HuH-7 (cell line): ENCODE data around the gene GPR180.

ENCODE experiments used
- DNase-seq: peaks from one replicate; pipeline ENCODE4 v3.0.0; 2011; ENCODE audit warnings: low spot score

The GPR180 gene

DNA sequence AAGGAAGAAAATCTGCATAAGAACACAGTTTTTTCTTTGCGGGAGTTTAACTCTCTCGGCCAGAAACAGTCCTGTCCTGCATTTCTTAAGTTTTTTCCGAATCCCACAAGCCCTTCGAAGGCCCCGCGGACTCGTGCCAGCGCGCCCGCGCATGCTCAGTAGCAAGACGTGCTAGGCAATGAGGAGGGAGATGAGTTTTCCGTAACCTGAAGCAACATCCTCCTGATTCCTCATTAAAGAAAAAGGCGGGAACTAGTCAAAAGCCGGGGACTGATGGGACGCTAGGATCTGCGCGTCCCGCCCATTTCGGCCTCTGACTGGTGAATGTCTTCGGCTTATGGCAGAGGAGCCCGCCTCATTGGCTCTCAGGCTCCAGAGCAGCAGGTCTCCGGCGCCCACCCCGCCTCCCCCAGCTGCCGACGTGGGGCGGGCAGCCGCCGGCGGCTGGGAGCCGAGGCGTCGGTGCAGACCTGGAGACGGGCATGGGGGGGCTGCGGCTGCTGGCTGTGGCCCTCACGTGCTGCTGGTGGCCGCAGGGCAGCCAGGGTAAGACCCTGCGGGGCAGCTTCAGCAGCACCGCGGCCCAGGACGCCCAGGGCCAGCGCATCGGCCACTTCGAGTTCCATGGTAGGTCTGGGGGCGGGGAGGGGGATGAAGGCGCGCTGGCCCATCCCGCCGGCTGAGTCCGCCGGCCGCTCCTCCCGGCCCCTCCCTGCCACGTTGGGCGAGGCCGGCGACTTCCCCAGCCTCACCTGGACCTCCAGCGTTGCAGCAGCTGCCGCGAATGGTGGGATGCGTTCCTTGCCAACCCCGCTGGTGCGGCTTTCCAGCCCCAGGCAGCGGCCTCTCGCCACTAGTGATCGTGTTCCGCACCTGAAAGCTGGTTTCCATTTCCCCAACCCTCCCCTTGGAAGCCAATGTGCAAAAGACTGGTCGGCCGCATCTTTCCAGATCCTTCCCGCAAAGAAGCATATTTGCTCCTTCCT, at the start of gene GPR180:
GPR180 (plus strand) TSS at position 412 of the 986 bp plus-strand sequence; CDS start at position 483, 71 bp downstream.
- peak; percentile 59 for DNase-seq

GRCh38 chr13:94552095-94552494, 49.6 kb upstream of the GPR180 start:
- no peak for DNase-seq

DNA sequence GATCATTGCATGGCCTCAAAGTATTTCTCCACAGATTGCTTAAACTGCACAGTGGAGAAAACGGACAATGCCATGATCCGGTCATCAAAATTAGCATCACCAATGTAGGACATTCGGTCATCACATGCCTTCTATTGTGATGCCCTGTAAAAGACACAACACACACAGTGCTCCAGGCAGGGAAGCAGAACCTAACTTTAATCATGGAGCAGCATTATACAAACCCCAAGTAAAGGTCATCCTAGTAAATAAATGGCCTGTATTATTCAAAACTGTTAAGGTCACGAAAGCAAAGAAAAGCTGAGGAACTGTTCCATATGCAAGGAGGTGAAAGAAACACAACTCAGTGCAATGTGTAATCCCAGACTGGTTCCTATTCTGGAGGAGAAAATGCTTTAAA, 47.9 kb upstream of the GPR180 start:
- no peak for DNase-seq

DNA sequence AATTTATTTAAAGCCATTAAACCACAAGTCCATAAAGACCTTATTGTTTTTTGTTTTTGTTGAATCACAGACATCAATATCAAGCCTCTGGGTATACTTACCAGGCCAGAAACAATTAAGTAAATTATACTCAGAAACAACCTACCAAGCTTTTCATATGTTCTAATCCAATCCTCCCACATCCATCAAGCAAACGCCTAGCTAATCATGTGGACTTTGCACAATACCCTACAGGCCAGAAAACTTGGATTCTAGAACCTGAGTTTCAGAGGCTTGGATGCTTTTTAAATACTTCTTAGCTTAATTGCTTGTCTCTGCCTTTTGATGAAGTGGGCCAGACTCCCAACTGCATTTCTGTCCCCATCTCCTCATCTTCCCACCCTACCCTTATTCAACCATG, 45.6 kb upstream of the GPR180 start:
- DNase-seq = no peak

DNA sequence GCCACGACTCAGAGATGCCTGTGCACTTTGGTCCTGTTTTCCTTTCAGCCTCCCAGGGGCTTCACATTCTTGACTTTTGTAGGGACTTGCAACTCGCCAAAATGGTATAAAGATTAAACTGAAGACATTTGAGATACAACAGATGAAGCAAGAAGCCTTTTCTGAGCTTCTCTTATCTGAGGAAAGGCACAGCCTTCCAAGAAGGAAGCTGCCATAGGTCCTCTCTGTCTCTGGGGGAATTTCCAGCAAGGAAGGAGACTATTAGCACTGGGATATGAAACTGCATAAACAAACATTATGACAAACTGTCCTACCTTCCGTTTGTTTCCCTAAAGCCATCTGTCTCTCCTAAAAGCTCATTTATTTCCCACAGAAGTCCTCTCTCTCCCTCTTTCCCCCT, 45.0 kb upstream of the GPR180 start:
- DNase-seq = no peak

DNA sequence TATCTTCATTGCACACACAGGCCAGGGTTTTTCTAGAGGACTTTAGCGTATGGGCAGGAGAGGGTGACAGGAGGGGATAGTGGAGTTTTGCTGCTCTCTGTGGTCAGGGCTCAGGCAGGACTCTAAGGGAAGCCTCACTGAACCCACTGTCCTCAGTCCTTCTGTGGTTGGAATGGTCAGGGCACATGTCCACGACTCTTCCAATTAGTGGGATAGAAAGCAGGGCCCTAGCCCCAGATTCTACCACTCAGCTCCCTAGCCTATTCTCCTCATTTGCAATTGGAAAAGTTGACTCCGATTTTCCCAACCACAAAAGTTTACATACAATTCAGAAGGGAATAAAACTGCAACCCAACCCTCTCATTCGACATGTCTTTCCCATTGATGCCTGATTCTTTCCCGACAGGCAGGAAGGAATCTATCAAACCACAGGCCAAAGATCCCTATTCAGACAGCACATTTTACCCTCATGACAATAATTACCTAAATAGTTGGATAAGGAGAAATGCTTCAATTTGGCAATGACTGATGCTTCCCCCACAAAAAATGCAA, 43.9 kb upstream of the GPR180 start:
- DNase-seq = no peak

- DNase-seq = no peak
Measured at GRCh38 chr13:94558716-94559115, 42.9 kb upstream of the GPR180 start.

GRCh38 chr13:94559222-94559795, 42.3 kb upstream of the GPR180 start:
- no peak for DNase-seq

DNA sequence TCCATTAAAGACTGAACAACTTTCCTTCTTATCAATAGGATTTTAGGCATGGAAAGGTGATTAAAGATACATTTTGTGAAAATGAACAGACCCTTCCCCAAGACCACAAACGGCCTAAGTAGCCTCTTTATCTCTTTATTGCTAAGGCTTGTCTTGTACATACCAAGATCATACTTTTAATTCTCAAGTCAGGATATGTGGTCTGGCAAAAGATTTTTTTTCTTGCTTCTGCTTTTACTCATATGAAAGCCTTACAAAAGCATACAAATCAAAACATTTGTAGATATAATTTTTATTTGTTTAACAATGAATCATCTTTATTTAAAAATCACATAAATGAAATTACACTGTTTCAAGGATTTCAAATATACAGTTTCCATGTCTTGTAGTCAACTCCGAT, 41.5 kb upstream of the GPR180 start:
- no peak for DNase-seq

- DNase-seq = no peak
Measured at GRCh38 chr13:94561126-94561525, 40.5 kb upstream of the GPR180 start.

- no peak for DNase-seq
Measured at GRCh38 chr13:94567581-94567980, 34.1 kb upstream of the GPR180 start.

- DNase-seq = no peak
Measured at GRCh38 chr13:94568443-94568842, 33.2 kb upstream of the GPR180 start.

GRCh38 chr13:94569615-94570014, 32.0 kb upstream of the GPR180 start:
- DNase-seq = no peak

- no peak for DNase-seq
Measured at GRCh38 chr13:94579063-94579462, 22.6 kb upstream of the GPR180 start.

DNA sequence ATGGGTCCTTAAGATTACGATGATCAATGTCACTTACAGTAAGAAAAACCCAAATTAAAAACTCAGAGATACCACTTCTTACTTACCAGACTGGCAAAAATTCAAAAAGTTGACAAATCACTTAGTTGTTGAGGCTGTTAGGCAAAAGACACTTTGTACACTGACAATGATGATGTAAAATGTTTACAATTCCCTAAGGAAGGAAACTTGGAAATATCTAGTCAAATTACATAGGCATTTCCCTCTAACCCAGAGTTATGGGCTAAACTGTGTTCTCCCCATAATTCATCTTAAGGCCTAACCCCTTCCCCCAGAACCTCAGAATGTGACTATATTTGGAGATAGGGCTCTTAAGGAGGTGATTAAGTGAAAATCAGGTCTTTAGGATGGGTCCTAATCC, 17.7 kb upstream of the GPR180 start:
- no peak for DNase-seq

DNA sequence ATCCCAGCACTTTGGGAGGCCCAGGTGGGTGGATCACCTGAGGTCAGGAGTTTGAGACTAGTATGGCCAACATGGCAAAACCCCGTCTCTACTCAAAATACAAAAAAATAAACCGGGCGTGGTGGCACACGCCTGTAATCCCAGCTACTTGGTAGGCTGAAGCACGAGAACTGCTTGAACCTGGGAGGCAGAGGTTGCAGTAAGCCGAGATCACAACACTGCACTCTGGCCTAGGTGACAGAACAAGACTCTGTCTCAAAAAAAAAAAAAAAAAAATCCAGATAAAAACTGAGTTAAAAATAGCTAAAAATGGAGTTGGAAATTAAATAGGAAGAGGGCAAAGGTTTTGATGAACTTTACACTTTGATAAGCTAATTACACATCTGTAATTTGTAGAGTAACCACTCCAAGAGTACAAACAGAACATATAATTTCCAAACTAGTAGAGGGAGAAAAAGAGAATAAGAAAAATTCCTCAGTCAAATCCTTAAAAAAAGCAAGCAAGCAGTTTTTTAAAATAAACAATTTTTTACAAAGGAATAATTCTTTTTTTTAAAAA, 16.0 kb upstream of the GPR180 start:
- DNase-seq = no peak

GRCh38 chr13:94586371-94586770, 15.3 kb upstream of the GPR180 start:
- no peak for DNase-seq

DNA sequence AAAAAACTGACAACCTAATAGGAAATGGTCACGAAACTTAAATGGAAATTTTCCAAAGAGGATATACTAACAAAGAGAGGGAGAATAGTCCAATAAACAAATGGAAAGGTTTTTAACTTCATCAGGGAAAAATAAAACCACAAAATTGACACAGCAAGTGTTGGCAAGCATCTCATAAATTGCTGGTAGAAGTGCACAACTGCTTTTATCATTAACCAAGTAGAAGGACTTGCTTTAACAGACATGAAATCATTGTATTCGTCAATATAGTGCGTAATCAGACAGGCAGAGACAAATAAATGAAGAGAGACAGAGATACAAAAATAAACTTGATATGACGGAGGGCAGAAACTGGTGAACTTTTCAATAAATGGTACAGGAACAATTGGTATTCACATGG, 13.1 kb upstream of the GPR180 start:
- no peak for DNase-seq

GRCh38 chr13:94590744-94591143, 10.9 kb upstream of the GPR180 start:
- no peak for DNase-seq

DNA sequence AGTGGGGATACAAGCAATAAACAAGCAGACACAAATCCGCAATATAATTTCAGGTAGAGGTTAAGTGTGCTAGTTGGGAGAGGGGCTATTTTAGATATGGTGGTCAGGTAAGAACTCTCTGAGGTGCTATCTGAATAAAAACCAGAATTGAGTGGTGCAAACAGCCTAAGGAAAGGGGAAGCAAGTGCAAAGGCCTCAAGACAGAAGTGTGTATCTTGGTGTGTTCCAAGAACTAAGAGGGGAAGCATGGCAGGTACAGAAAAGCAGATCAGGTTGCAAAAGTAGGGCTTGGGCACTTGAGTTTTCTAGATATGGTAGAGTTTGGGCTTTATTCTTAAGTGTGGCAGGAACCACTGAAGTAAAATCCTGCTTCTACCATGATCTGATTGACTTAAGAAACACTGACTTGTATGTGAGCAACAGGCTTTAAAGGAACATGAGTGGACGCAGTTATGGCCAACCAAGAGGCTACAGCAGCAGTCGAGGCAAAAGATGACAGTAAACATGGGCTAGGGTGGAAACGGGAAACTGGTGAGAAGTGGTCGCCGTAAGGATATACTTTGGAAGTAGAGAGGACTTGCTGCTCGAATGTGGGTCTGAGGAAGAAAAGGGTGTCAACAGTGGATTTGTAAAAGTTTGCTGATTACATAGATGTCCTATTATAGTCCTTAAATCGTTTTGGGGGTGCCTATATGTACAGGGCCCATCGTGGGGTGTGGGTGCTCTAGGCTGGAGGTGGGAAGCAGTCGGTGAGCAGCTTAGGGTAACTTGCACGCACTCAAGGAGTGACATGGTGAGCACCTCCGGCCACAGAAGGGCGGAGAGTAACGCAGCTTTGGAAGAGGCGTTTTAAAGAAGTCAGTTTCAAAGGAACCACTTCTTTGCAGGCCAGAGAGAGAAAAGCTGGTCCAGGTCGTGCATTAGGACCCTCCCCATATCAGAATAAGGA, 6.4 kb upstream of the GPR180 start:
- no peak for DNase-seq

- peak; percentile 42 for DNase-seq
Measured at GRCh38 chr13:94595950-94596574, 5.6 kb upstream of the GPR180 start, which contains the start of gene TGDS. TGDS (minus strand) TSS chr13:94596152; CDS start chr13:94596136, 16 bp downstream.
